Measurements from ENCODE around the gene FHIT. TPM values are rescaled to one million over a fixed set of nuclear protein-coding genes. Genes with fewer than 3 reads are reported as not detected.

Gene FHIT
- total RNA-seq, 2 donors from 2014 or later: 10.4 to 15.8 TPM

DNA sequence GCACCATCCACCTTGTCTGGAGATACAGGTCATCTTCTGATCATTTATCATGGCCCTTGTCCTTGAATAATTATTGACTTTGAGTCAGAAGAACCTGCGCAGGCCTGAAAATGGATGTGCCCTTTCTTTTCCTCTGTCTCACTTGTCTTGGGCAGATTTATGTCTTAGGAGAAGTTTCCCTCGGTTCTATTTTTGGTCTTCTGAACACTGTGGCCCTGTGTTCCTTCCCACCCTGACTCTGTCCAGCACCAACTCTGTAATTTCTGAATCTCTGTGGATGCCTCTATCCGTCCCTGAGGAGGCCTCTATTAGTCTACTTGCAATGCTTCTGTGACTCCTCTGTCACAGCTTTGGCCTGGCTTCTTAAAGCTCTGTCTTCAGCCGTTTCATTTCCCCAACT lies 1520.7 kb downstream of the FHIT start:
- Histone ChIP-seq H3K9me3 (no peaks in the 10 kb centered on the region), H3K27me3 (no peaks in the 10 kb centered on the region), H3K4me3 (no peak overlapping the region), H3K36me3 (replicated peaks in 1 of 2; ENCODE audit: insufficient read depth in 1 of 2, low read depth in 2 of 2) (no peaks in the 10 kb centered on the region), H3K27ac (no peak overlapping the region), H3K4me1 (no peaks in the 10 kb centered on the region)
- intact Hi-C loops (cut with DNase I): no loop called here
- no peak for TF ChIP-seq POLR2A (IDR thresholded peaks at IDR 0.05)
- TF ChIP-seq, protein P1, sequence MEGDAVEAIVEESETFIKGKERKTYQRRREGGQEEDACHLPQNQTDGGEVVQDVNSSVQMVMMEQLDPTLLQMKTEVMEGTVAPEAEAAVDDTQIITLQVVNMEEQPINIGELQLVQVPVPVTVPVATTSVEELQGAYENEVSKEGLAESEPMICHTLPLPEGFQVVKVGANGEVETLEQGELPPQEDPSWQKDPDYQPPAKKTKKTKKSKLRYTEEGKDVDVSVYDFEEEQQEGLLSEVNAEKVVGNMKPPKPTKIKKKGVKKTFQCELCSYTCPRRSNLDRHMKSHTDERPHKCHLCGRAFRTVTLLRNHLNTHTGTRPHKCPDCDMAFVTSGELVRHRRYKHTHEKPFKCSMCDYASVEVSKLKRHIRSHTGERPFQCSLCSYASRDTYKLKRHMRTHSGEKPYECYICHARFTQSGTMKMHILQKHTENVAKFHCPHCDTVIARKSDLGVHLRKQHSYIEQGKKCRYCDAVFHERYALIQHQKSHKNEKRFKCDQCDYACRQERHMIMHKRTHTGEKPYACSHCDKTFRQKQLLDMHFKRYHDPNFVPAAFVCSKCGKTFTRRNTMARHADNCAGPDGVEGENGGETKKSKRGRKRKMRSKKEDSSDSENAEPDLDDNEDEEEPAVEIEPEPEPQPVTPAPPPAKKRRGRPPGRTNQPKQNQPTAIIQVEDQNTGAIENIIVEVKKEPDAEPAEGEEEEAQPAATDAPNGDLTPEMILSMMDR (IDR thresholded peaks at IDR 0.05): no peak
- DNase-seq: no peak
- WGBS, 2 donors: 78 to 81% methylated on average over 4 of the region's 4 CpGs
- ATAC-seq: no peak

DNA sequence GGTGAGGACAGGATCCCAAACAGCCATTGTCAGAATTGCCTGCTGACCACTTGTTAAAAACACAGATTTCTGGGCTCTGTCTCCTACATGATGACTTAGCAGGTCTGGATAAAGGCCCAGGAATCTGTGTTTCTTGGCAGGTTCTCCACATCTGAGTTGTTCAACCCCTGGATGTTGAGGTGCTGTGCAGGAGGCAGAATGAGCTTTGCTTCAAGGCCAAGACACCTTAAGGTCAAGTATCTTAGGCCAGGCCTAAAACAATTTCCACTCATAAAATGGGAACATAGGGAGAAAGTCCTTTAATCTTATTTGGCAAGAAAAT lies 1522.7 kb downstream of the FHIT start:
- Histone ChIP-seq H3K27me3 (no peaks in the 10 kb centered on the region), H3K27ac (no peak overlapping the region), H3K36me3 (replicated peaks in 1 of 2; ENCODE audit: insufficient read depth in 1 of 2, low read depth in 2 of 2) (no peaks in the 10 kb centered on the region), H3K9me3 (no peaks in the 10 kb centered on the region), H3K4me3 (no peak overlapping the region), H3K4me1 (no peaks in the 10 kb centered on the region)
- DNase-seq (no peak), ATAC-seq (no peak)
- intact Hi-C loops (cut with DNase I): no loop called here
- TF ChIP-seq POLR2A (IDR thresholded peaks at IDR 0.05): no peak
- TF ChIP-seq, protein P1 (IDR thresholded peaks at IDR 0.05): no peak

GRCh38 chr3:59727902-59728586 lies 1523.2 kb downstream of the FHIT start:
- TF ChIP-seq, protein P1 (IDR thresholded peaks at IDR 0.05): no peak
- TF ChIP-seq POLR2A (IDR thresholded peaks at IDR 0.05): no peak
- intact Hi-C loops (cut with DNase I): no loop called here
- no peak for ATAC-seq
- Histone ChIP-seq H3K4me1 (no peaks in the 10 kb centered on the region), H3K9me3 (no peaks in the 10 kb centered on the region), H3K27ac (no peak overlapping the region), H3K27me3 (no peaks in the 10 kb centered on the region), H3K4me3 (no peak overlapping the region), H3K36me3 (replicated peaks in 1 of 2; ENCODE audit: insufficient read depth in 1 of 2, low read depth in 2 of 2) (no peaks in the 10 kb centered on the region)
- 82 to 87% methylated on average over 4 of the region's 4 CpGs for WGBS, 2 donors
- DNase-seq: no peak

DNA sequence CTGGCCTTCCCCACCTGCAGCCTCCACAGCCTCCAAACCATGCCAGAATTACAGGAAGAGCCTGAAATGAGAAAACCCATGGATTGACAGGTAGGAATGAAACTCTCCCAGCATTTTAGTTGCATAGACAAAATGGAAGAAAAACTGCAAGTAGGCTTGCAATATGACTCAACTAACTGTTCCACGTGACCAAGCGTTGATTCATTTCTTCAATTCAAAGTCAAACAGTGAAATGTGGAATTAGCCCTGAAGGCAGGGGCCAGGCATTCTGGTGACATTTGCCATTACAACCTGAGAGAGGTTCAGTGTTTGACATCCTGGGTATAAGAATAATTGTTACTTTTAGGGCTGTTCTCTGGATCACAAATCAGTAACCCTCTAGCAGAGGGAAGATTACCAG lies 1525.0 kb downstream of the FHIT start:
- WGBS, 2 donors: 88 to 90% methylated on average over 2 of the region's 2 CpGs
- H3K27me3 ChIP-seq: no peaks in the 10 kb centered on the region
- intact Hi-C loops (cut with DNase I): no loop called here
- TF ChIP-seq, protein P1 (IDR thresholded peaks at IDR 0.05): no peak
- no peak for TF ChIP-seq POLR2A (IDR thresholded peaks at IDR 0.05)
- no peak for ATAC-seq
- no peak overlapping the region for H3K27ac ChIP-seq
- no peak overlapping the region for H3K4me3 ChIP-seq
- no peaks in the 10 kb centered on the region for H3K4me1 ChIP-seq
- DNase-seq: no peak
- no peaks in the 10 kb centered on the region for H3K36me3 ChIP-seq (replicated peaks in 1 of 2; ENCODE audit: insufficient read depth in 1 of 2, low read depth in 2 of 2)
- no peaks in the 10 kb centered on the region for H3K9me3 ChIP-seq

DNA sequence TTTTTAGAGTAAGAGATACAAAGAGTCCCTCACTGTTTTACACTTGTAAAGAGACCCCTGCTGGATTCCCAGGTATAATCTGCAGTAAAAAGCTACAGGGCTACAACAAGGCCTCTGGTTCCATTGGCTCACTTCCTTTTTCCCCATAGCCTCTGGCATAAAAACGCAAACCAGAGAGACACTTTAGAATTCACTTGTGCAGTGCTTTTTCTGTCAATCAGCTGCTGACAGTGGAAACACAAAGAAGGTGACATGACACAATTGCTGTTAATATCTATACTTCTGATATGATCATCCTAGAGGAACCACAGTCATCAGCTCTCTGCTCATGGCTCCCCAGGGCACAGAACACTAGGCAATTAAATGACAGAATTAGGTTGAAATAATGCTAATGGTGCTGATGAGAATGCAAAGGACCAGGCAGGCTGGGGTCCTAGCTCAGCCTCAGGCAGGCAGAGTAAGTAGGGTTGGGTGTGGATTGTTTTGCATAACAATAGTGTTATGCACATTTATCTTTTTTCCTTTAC lies 1533.5 kb downstream of the FHIT start:
- 75 to 85% methylated on average over 1 of the region's 1 CpG for WGBS, 2 donors
- no peak for TF ChIP-seq POLR2A (IDR thresholded peaks at IDR 0.05)
- TF ChIP-seq, protein P1 (IDR thresholded peaks at IDR 0.05): no peak
- Histone ChIP-seq H3K27me3 (no peaks in the 10 kb centered on the region), H3K4me3 (no peak overlapping the region), H3K27ac (no peak overlapping the region), H3K9me3 (no peaks in the 10 kb centered on the region), H3K4me1 (no peaks in the 10 kb centered on the region), H3K36me3 (replicated peaks in 1 of 2; ENCODE audit: insufficient read depth in 1 of 2, low read depth in 2 of 2) (no peaks in the 10 kb centered on the region)
- intact Hi-C loops (cut with DNase I): no loop called here
- no peak for ATAC-seq
- no peak for DNase-seq
